ENCODE measurements around the gene STXBP1.

DNA sequence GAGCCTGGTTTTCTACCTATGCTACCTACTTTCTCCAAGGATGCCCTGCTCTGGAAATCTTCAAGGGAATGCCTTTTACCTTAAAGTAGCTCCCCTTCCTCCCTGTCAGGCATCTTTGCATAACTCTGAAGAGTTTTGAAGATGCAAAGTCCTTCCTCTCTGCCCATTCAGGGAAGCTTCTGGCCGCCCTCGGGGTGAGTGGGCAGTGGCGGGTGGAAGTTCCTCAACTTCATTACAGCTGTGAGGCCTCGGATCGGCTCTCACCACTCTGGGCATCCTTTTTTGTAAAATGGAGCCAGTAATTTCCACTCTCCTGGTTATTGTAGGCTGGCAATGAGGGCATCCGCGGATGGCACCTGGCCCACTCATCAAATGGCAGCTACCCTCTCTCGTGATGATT, 31.7 kb upstream of the STXBP1 start:
- no peak for TF ChIP-seq POLR2A (IDR thresholded peaks at IDR 0.05)
- TF ChIP-seq, protein P1, sequence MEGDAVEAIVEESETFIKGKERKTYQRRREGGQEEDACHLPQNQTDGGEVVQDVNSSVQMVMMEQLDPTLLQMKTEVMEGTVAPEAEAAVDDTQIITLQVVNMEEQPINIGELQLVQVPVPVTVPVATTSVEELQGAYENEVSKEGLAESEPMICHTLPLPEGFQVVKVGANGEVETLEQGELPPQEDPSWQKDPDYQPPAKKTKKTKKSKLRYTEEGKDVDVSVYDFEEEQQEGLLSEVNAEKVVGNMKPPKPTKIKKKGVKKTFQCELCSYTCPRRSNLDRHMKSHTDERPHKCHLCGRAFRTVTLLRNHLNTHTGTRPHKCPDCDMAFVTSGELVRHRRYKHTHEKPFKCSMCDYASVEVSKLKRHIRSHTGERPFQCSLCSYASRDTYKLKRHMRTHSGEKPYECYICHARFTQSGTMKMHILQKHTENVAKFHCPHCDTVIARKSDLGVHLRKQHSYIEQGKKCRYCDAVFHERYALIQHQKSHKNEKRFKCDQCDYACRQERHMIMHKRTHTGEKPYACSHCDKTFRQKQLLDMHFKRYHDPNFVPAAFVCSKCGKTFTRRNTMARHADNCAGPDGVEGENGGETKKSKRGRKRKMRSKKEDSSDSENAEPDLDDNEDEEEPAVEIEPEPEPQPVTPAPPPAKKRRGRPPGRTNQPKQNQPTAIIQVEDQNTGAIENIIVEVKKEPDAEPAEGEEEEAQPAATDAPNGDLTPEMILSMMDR (IDR thresholded peaks at IDR 0.05) = no peak
- TF ChIP-seq POLR2AphosphoS5 (IDR thresholded peaks at IDR 0.05) = no peak
